Gastroesophageal sphincter (tissue), 4 donors: Measurements from ENCODE around the gene STIMATE. TPM values are rescaled to one million over a fixed set of nuclear protein-coding genes. Genes with fewer than 3 reads are reported as not detected.

Experiments used
- ATAC-seq: fragments of 150-250 bp; one replicate; pipeline ENCODE4 v1.9.1; 2016; ENCODE audit warnings: mild to moderate bottlenecking, moderate library complexity
- H3K27ac ChIP-seq, 4 donors: fragments of 200-600 bp; sonication (generic) in 3 of 4; 1 replicate in 3 of 4; 2 replicates in 1 of 4; pipeline ENCODE4 v1.5.1; 2016 to 2019
- H3K27me3 ChIP-seq: fragments of 200-600 bp; sonication (generic); one replicate; pipeline ENCODE4 v1.5.1; 2019
- H3K36me3 ChIP-seq, 2 donors: fragments of 200-600 bp; sonication (generic); one replicate each; pipeline ENCODE4 v1.5.1; 2019; ENCODE audit warnings: control low read depth in 1 of 2
- H3K4me1 ChIP-seq, 3 donors: fragments of 200-600 bp; sonication (generic); 1 replicate in 2 of 3; 2 replicates in 1 of 3; pipeline ENCODE4 v1.5.1; 2016 to 2019; ENCODE audit warnings: control low read depth in 2 of 3
- H3K4me3 ChIP-seq, 2 donors: fragments of 200-600 bp; sonication (generic); one replicate each; pipeline ENCODE4 v1.5.1; 2019; ENCODE audit warnings: mild to moderate bottlenecking in 1 of 2, moderate library complexity in 1 of 2
- H3K9me3 ChIP-seq, 3 donors: fragments of 200-600 bp; sonication (generic); one replicate each; pipeline ENCODE4 v1.5.1; 2017 to 2019; ENCODE audit warnings: control low read depth in 2 of 3
- CTCF ChIP-seq, 4 experiments: fragments of 200-600 bp in 2 of 4; fragments of 450-650 bp in 2 of 4; sonication (generic) in 1 of 4; IDR thresholded peaks; one replicate each; pipeline ENCODE4 v1.5.1; 2017 to 2019; ENCODE audit warnings: antibody characterized with exemption in 4 of 4, mild to moderate bottlenecking in 2 of 4, moderate library complexity in 2 of 4
- EP300 ChIP-seq: sonication (generic); formaldehyde crosslinking; IDR thresholded peaks from one replicate; pipeline ENCODE4 v1.6.1; 2017; ENCODE audit warnings: antibody characterized with exemption, mild to moderate bottlenecking
- POLR2A ChIP-seq, 2 donors: fragments of 450-650 bp; IDR thresholded peaks; one replicate each; pipeline ENCODE4 v1.6.1; 2017; ENCODE audit warnings: antibody characterized with exemption in 2 of 2, mild to moderate bottlenecking in 2 of 2, moderate library complexity in 1 of 2
- POLR2AphosphoS5 ChIP-seq: sonication (generic); formaldehyde crosslinking; IDR thresholded peaks from one replicate; pipeline ENCODE4 v1.6.1; 2017; ENCODE audit warnings: antibody characterized with exemption
- WGBS, 2 donors: methylation state at CpG; one replicate each; pipeline ENCODE4 v1.1.5; 2018; ENCODE audit warnings: low coverage in 1 of 2; 5-methylcytosine and 5-hydroxymethylcytosine counted together
- total RNA-seq, 4 donors: library from RNA; depleted of rRNA; stranded (reverse); fragments of >200 nt; gene quantifications; one replicate each; pipeline ENCODE4 v1.1.0, GENCODE V29; 2016

Gene STIMATE
- total RNA-seq = 10 to 100 TPM; 14.6 to 30.2 (median 20.5) TPM

GRCh38 chr3:52897130-52898122, at the start of gene STIMATE:
Gene STIMATE (minus strand): TSS chr3:52897548. CDS start chr3:52897450, 98 bp downstream.
- H3K4me1 ChIP-seq = peaks cover 0 to 51% (median 28%) of the 10 kb centered on the region in 3 donors
- WGBS, 2 donors = 0% methylated on average over 2 to 5 of the region's 85 CpGs
- peak; percentile 98 for ATAC-seq
- TF ChIP-seq EP300 (no peak), POLR2AphosphoS5 (peak; percentile 39), POLR2A (IDR thresholded peaks at IDR 0.05) (peak; percentile 33 to 66), CTCF (IDR thresholded peaks at IDR 0.05) (peak in 2 of 4 experiments; percentile 5 to 9)
- H3K27ac ChIP-seq = peak within 1 kb of the TSS in 3 of 4 donors; percentile 82 to 88 (median 86)
- no peaks in the 10 kb centered on the region for H3K27me3 ChIP-seq
- H3K4me3 ChIP-seq = peak within 1 kb of the TSS; percentile 51 to 78
- no peaks in the 10 kb centered on the region for H3K9me3 ChIP-seq
- no peaks in the 10 kb centered on the region for H3K36me3 ChIP-seq

- TF ChIP-seq EP300 (no peak), POLR2A (IDR thresholded peaks at IDR 0.05) (no peak)
- Histone ChIP-seq H3K27me3 (no peaks in the 10 kb centered on the region), H3K27ac (no peak overlapping the region), H3K36me3 (peaks cover 0 to 13% of the 10 kb centered on the region in 2 donors), H3K4me1 (peaks cover 0 to 6% (median 0%) of the 10 kb centered on the region in 3 donors), H3K4me3 (no peak overlapping the region), H3K9me3 (no peaks in the 10 kb centered on the region)
- no peak for ATAC-seq
Observed at GRCh38 chr3:52939600-52939999, 42.3 kb upstream of the STIMATE start.

GRCh38 chr3:52934630-52935530, 37.5 kb upstream of the STIMATE start:
- Histone ChIP-seq H3K27me3 (no peaks in the 10 kb centered on the region), H3K27ac (no peak overlapping the region), H3K9me3 (no peaks in the 10 kb centered on the region), H3K36me3 (peaks cover 0 to 18% of the 10 kb centered on the region in 2 donors), H3K4me3 (no peak overlapping the region), H3K4me1 (peaks cover 0 to 9% (median 0%) of the 10 kb centered on the region in 3 donors)
- 15 to 18% methylated on average over 8 of the region's 8 CpGs for WGBS, 2 donors
- TF ChIP-seq POLR2A (IDR thresholded peaks at IDR 0.05) (no peak), CTCF (IDR thresholded peaks at IDR 0.05) (peak; percentile 63 to 77 (median 66))
- peak; percentile 78 for ATAC-seq

- WGBS, 2 donors = 75 to 96% methylated on average over 2 of the region's 2 CpGs
- Histone ChIP-seq H3K9me3 (no peaks in the 10 kb centered on the region), H3K36me3 (peaks cover 0 to 41% of the 10 kb centered on the region in 2 donors), H3K27ac (no peak overlapping the region), H3K27me3 (no peaks in the 10 kb centered on the region), H3K4me3 (no peak overlapping the region), H3K4me1 (peaks cover 0 to 9% (median 0%) of the 10 kb centered on the region in 3 donors)
- TF ChIP-seq POLR2A (IDR thresholded peaks at IDR 0.05) (no peak), EP300 (no peak), POLR2AphosphoS5 (no peak), CTCF (IDR thresholded peaks at IDR 0.05) (no peak)
- no peak for ATAC-seq
Observed at GRCh38 chr3:52931889-52932288, 34.5 kb upstream of the STIMATE start.

GRCh38 chr3:52931328-52931727, 34.0 kb upstream of the STIMATE start:
- WGBS, 2 donors = 88 to 90% methylated on average over 2 to 6 of the region's 6 CpGs
- no peak for ATAC-seq
- Histone ChIP-seq H3K4me3 (no peak overlapping the region), H3K4me1 (peaks cover 0 to 9% (median 0%) of the 10 kb centered on the region in 3 donors), H3K9me3 (no peaks in the 10 kb centered on the region), H3K27me3 (no peaks in the 10 kb centered on the region), H3K27ac (no peak overlapping the region), H3K36me3 (peaks cover 0 to 46% of the 10 kb centered on the region in 2 donors)
- TF ChIP-seq POLR2AphosphoS5 (no peak), EP300 (no peak), POLR2A (IDR thresholded peaks at IDR 0.05) (no peak), CTCF (IDR thresholded peaks at IDR 0.05) (no peak)
